HFFc6 (cell line): ENCODE data around the gene KIAA1549. TPM values are rescaled to one million over a fixed set of nuclear protein-coding genes. Genes with fewer than 3 reads are reported as not detected.

ENCODE experiments used
- DNase-seq: peaks from one replicate; pipeline ENCODE4 v3.0.0-alpha.2; 2018
- H3K27ac Mint-ChIP-seq: 2 replicates; pipeline ENCODE4 v1.8.0; 2020; ENCODE audit warnings: mild to moderate bottlenecking, mixed read lengths
- H3K27me3 Mint-ChIP-seq: 2 replicates; pipeline ENCODE4 v1.8.0; 2021; ENCODE audit warnings: mild to moderate bottlenecking, moderate library complexity, mixed read lengths; ENCODE audit not compliant: insufficient read depth
- H3K36me3 Mint-ChIP-seq: 2 replicates; pipeline ENCODE4 v1.8.0; 2021; ENCODE audit warnings: low read depth, mixed read lengths
- H3K4me1 Mint-ChIP-seq: 2 replicates; pipeline ENCODE4 v1.8.0; 2020; ENCODE audit warnings: low read depth, mixed read lengths
- H3K4me3 Mint-ChIP-seq: 2 replicates; pipeline ENCODE4 v1.8.0; 2020; ENCODE audit warnings: mild to moderate bottlenecking, moderate library complexity, mixed read lengths
- H3K9me3 Mint-ChIP-seq: 2 replicates; pipeline ENCODE4 v1.8.0; 2020; ENCODE audit warnings: mild to moderate bottlenecking, mixed read lengths
- total RNA-seq, 6 experiments: library from RNA; stranded (reverse); fragmentation: NEBNext Ultra II Directional; extraction: Animal tissue kit (Norgen Biotek cat#: 25700); gene quantifications; 2 replicates in 1 of 6; 3 replicates in 5 of 6; pipeline ENCODE4 v1.2.3, GENCODE V29; 2021
- TF ChIP-seq, protein P1 (sequence below): fragments of 200-600 bp; sonication (generic); IDR thresholded peaks from 2 replicates; pipeline ENCODE4 v1.5.0; 2021; ENCODE audit warnings: antibody characterized with exemption, mild to moderate bottlenecking

The KIAA1549 gene
- total RNA-seq, 6 experiments from 2014 or later: 7.0 to 13.3 (median 7.9) TPM

DNA sequence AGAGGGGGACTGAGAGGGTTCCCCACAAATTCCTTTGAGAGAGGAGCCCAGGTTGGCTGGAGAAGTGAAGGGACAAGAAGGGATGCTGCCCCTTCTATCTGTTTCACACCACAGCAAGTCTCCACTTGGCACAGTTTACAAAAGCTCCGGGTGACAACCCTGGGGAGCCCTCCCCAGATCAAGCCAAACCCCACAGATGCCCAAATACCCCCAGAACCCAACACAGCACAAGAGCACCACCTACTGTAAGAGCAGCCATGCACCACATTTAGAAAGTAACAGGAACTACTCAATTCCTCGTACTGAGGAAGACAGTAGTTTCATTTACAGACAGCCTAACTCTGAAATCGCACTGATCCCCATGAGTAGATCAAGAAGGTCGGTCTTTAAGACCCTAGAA lies 115.3 kb downstream of the KIAA1549 start:
- Mint-ChIP-seq H3K36me3 (peaks cover 23% of the 10 kb centered on the region), H3K27ac (no peak overlapping the region; the same call in 1 of the 2 replicates), H3K27me3 (peaks cover 6% of the 10 kb centered on the region), H3K9me3 (no peaks in the 10 kb centered on the region), H3K4me1 (peaks cover 21% of the 10 kb centered on the region), H3K4me3 (no peak overlapping the region)
- TF ChIP-seq, protein P1, sequence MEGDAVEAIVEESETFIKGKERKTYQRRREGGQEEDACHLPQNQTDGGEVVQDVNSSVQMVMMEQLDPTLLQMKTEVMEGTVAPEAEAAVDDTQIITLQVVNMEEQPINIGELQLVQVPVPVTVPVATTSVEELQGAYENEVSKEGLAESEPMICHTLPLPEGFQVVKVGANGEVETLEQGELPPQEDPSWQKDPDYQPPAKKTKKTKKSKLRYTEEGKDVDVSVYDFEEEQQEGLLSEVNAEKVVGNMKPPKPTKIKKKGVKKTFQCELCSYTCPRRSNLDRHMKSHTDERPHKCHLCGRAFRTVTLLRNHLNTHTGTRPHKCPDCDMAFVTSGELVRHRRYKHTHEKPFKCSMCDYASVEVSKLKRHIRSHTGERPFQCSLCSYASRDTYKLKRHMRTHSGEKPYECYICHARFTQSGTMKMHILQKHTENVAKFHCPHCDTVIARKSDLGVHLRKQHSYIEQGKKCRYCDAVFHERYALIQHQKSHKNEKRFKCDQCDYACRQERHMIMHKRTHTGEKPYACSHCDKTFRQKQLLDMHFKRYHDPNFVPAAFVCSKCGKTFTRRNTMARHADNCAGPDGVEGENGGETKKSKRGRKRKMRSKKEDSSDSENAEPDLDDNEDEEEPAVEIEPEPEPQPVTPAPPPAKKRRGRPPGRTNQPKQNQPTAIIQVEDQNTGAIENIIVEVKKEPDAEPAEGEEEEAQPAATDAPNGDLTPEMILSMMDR: peak; percentile 57
- DNase-seq: no peak

DNA sequence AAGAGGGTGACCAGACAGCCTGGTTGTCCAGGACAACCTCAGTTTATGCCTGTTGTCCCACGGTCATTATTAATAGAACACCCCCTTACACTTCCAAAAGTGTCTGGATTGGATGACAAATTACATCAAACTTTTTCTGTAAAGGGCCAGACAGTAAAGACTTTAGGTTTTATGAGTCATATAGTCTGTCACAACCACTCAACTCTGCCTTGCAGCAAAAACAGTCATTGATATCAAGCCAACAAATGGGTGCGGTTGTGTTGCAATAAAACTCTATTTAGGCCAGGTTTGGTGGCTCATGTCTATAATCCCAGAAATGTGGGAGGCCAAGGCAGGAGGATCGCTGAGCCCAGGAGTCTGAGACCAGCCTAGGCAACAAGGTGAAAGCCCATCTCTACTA lies 116.5 kb downstream of the KIAA1549 start:
- Mint-ChIP-seq H3K9me3 (no peaks in the 10 kb centered on the region), H3K27ac (peak overlapping the region; percentile 73), H3K27me3 (peaks cover 3% of the 10 kb centered on the region; the same call in 1 of the 2 replicates), H3K36me3 (peaks cover 31% of the 10 kb centered on the region), H3K4me1 (peaks cover 21% of the 10 kb centered on the region), H3K4me3 (no peak overlapping the region)
- TF ChIP-seq, protein P1: no peak
- DNase-seq: peak; percentile 87

DNA sequence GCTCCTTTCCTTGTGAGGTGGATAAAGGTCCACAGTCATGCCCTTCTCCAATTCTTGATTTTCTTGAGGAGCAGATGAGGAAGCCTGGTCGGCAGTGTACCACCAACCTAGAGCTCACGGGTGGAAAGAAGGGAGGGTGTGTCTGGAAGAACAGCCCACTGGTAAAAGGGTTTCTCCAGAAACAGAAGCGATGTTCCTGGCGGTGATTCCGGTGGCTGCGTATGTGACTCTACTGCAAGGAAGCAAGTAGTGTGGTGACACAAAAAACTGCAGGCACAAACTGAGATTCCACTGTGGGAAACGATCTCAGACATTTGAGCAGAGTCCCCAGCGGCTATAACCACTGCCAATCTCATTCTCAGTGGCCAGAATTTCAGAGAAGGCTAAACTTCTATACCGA lies 117.3 kb downstream of the KIAA1549 start:
- H3K36me3 Mint-ChIP-seq: peaks cover 29% of the 10 kb centered on the region
- H3K9me3 Mint-ChIP-seq: no peaks in the 10 kb centered on the region
- H3K27me3 Mint-ChIP-seq: peaks cover 1% of the 10 kb centered on the region; the same call in 1 of the 2 replicates
- TF ChIP-seq, protein P1: no peak
- no peak overlapping the region for H3K4me3 Mint-ChIP-seq
- no peak for DNase-seq
- peak overlapping the region; percentile 73; the same call in 1 of the 2 replicates for H3K27ac Mint-ChIP-seq
- peaks cover 21% of the 10 kb centered on the region for H3K4me1 Mint-ChIP-seq

DNA sequence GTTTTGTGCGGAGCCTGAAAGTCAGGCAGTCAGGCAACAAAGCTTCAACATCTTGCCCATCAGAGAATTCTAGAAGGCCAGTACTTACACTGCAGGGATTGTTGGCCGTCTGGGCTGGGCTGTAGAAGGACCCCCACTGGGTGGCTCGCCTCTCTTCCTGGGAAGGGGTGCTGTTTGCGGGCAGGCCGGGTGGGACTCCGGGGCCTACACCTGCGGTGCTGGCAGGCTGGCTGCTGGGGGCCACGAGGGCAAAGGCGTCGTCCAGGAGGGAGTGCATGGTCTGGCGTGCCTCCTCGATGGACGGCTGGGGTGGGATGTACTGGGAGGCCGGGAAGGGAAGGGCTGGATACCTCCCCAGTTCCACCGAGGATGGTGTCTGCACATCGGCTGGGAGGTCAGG lies 120.1 kb downstream of the KIAA1549 start:
- Mint-ChIP-seq H3K4me1 (peaks cover 21% of the 10 kb centered on the region), H3K36me3 (peaks cover 48% of the 10 kb centered on the region)

DNA sequence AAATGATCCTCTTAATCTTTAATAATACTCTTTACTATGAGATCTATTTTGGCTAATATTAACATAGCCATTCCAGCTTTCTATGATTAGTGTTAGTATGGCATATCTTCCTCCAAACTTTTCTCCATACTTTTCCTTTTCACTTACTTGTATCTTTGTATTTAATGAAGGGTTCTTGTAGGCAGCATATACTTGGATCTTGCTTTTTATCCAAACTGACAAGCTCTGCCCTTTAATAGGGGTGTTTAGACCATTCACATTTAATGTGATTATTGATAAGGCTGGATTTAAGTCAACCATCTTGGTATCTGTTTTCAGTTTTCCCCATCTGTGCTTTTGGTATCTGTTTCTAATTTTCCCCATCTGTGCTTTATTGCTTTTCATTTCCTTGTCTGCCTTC lies 123.5 kb downstream of the KIAA1549 start:
- no peak overlapping the region for H3K4me3 Mint-ChIP-seq
- H3K4me1 Mint-ChIP-seq: no peaks in the 10 kb centered on the region
- H3K36me3 Mint-ChIP-seq: peaks cover 44% of the 10 kb centered on the region
- H3K27ac Mint-ChIP-seq: no peak overlapping the region
- H3K27me3 Mint-ChIP-seq: no peaks in the 10 kb centered on the region; the same call in 1 of the 2 replicates
- TF ChIP-seq, protein P1: no peak
- peaks cover 10% of the 10 kb centered on the region; the same call in 1 of the 2 replicates for H3K9me3 Mint-ChIP-seq
- DNase-seq: no peak

More for the DNA sequence above, 120.1 kb downstream of the KIAA1549 start:
- H3K9me3 Mint-ChIP-seq: peaks cover 10% of the 10 kb centered on the region; the same call in 1 of the 2 replicates
- no peak overlapping the region for H3K4me3 Mint-ChIP-seq
- no peak overlapping the region for H3K27ac Mint-ChIP-seq
- no peak for DNase-seq
- H3K27me3 Mint-ChIP-seq: no peaks in the 10 kb centered on the region; the same call in 1 of the 2 replicates
- TF ChIP-seq, protein P1: no peak
